Colon (tissue), 2 donors: ENCODE measurements around the gene COX4I2.

Experiments used
- FAIRE-seq: peaks from 2 replicates; lab custom pipeline; 2012; peaks lifted over from hg19 to GRCh38; lab: Jason Lieb, UNC
- donor health status: control.
- donor health status: control.

COX4I2 gene

DNA sequence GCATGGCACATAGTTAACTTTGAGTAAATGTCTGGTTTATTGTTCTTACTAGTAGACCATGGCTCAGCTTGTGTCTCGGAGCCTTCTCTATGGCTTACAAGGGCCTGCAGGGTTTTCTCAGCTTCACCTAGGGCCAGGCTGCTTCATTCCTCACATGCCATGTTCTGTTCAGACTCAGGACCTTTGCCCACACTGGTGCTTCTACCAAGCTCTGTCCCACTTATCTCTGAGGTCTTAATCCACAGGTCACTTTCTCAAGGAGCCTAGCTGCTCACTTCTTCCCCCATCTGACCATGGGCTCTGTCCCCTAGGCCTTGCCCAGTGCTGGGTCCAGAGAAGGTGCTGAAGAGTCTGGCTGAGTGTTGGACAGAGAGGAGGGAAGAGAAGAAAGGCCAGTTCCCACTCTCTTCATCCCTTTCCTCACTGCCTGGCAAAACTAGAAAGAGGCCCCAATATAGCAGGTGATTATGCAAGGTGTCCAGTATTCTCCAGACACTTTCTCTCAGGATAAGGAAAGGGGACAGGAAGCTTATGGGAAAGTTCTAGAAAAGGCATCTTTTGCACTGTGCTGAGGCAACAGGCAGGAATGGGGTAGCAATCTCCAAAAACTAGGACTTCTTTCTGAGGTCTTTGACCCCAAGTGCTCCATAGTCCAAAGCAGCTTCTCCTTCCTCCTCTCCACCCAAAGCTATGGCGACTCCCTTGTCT lies 40.0 kb downstream of the COX4I2 start:
- FAIRE-seq = no peak

DNA sequence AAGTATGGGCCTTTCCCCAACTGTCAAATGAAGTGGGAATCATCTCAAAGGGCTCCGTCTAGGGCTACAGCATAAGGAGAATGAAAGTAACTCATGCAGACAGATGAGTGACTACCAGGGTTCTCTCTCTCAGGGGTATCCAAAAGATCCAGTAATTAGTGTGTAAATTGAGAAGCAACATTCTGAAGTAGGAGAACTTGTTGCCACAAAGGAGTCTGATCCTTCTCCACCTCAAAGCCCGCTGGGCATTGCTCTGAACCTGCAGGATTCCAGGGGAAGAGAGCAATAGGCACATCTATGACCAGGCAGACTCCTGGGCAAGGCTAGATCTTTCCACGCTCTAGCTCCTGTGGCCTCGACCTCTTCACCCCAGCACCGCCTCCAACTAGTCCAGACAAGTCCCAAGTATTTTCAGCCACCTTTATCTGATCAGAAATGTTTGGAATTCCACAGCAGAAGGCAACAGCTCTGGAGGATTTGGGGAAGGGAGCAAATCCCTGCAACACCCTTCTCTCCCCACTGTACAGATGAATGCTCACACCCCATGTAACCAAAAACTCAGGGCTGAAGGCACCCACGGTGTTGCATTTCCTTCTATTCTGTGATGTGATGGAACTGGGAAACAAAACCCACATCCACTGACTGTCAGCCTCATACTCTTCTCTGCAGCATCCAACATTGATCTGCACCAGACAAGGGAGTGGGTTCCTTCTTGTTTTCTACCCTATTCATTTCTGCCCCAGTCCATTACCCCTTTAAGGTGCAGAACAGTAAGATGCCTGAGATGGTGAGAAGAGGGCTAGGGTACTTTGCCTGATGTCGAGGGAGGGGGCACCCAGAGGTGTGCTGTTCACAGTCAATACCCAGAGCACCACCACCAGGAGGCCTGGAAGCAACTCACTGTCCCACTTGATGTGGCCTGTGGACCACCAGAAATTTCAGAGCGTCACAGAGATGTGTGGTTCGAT lies 41.0 kb downstream of the COX4I2 start:
- no peak for FAIRE-seq

DNA sequence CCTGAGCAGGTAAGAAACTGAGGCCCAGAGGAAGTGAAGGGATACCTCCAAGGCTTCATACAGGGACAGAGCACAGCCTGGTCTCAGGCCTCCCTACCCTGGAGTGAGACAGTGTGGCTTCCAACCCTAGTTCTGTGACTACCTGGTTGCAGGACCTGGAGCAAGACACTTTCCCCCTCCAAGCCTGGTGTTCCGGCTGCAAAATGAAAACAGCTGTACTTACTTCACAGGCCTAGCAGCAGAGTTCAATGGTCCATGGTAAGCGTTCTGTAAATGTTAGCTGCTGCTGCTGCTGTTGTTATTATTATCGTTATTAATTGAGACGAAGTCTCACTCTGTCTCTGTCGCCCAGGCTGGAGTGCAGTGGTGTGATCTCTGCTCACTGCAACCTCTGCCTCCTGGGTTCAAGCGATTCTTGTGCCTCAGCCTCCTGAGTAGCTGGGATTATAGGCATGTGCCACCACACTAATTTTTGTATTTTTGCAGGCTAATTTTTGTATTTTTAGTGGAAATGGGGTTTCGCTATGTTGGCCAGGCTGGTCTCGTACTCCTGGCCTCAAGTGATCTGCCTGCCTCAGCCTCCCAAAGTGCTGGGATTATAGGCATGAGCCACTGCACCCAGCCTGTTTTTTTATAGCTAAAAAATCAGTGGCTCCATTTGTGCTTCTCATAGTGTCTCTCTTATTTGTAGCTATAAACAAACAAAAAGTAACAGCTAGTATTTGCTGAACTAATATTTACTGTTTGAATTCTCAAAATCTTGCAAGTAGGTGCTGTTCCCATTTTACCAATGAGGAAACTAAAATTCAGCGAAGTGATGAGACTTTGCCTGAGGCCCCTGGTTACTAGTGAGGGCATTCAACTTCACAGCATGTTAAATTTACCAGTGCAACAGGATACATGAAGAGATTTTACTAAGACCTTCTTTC lies 41.9 kb downstream of the COX4I2 start:
- FAIRE-seq = no peak

DNA sequence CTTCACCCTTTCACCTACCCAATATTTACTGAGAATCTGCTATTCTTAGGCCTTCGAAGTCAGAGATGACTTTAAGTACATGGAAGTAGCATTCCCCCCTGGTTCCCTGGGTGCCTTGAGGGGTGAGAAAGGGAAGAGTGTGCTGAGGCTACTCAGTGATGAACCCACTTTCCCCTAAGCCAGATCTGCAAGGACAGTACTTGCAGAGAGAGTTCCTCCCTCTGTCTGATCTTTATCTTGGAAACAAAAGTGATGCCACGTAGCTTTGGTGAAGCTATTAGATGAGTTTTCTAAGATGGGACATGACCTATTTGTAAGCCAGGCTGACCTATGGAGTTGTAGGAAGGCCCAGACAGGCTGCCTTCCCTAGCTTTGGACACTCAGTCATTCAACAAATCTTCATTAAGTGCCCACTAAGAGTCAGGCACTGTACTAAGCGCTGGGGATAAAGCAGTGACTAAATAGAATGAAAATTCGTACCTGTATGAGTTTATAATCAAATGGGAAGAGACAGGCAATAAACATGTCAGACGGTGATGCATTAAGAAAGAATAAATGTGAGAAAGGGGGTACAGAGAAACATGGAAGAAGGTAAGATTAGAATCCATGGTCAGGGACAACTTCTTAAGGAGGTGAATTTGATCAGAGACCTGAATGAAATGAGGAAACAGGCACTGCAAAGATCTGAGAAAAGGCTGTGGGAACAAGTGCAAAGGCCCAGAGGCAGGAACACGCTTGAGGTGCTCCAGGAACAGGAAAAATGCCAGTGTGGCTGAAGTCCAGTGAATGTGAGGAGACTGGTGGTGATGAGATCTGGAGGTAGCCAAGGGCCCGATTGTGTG lies 42.8 kb downstream of the COX4I2 start:
- no peak for FAIRE-seq

DNA sequence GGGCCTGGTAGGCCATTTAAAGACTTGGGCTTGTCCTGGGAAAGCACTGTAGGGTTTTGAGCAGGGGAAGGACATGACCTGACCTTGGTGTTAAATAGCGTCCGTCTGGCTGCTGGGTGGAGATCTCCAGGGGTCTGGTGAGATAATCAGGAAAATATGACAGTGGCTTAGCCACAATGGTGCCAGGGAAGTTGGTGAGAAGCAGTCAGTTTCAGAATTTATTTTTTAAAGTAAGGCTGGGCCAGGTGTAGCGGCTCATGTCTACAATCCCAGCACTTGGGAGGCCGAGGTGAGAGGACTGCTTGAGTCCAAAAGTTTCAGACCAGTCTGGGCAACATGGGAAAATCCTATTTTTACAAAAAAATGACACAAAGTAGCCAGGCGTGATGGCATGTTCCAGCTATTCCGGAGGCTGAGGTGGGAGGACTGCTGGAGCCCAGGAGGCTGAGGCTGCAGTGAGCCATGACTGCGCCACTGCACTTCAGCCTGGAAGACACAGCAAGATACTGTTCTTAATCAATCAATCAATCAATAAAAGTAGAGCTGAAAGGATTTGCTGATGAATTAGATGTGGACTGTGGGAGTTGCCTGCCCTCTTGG lies 43.5 kb downstream of the COX4I2 start:
- no peak for FAIRE-seq

DNA sequence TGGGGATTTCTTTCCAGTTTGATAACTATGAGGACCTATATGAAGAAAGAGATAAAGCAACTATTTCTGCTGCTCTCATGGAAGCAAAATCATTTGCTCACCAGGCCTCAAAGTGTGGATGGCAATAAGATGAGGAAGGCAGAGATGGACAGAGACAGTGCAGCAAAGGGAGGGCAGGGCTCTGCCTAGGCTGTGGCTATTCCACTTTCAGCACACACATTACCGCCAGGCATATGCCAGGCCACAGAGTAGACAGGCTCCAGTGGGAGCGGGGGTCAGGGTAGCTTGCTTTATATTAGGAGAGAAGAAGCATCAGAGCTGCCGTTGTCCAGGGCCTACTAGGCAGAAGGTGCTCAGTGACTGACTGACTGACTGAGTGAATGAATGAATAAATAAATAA lies 44.1 kb downstream of the COX4I2 start:
- FAIRE-seq = no peak

DNA sequence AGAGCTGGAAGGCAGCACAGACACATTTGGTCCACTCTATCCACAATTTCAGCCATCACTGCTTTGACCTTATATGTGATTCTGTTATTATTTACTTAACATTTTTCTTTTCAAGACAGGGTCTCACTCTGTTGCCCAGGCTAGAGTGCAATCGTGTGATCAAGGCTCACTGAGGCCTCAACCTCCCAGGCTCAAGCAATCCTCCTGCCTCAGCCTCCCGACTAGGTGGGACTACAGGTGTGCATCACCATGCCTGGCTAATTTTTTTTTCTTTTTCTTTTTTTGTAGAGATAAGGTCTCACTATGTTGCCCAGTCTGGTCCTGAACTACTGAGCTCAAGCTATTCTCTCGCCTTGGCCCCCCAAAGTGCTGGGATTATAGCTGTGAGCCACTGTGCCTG lies 44.6 kb downstream of the COX4I2 start:
- FAIRE-seq = no peak

DNA sequence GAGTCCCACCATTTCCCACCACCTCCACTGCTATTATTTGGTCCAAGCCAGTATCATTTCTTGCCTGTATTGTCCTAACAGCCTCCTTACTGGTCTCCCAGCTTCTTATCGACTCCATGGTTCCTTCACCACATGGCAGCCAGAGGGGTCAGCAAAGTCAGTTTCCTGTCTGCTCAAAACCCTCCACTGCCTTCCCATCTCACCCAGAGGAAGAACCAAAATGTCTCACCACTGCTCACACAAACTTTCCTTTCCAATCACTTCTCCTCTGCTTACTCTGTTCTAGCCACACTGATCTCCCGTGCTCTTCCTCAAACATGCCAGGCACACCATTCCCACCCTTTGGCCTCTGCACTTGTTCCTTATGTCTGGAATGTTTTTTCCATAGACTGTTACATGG lies 45.2 kb downstream of the COX4I2 start:
- no peak for FAIRE-seq

DNA sequence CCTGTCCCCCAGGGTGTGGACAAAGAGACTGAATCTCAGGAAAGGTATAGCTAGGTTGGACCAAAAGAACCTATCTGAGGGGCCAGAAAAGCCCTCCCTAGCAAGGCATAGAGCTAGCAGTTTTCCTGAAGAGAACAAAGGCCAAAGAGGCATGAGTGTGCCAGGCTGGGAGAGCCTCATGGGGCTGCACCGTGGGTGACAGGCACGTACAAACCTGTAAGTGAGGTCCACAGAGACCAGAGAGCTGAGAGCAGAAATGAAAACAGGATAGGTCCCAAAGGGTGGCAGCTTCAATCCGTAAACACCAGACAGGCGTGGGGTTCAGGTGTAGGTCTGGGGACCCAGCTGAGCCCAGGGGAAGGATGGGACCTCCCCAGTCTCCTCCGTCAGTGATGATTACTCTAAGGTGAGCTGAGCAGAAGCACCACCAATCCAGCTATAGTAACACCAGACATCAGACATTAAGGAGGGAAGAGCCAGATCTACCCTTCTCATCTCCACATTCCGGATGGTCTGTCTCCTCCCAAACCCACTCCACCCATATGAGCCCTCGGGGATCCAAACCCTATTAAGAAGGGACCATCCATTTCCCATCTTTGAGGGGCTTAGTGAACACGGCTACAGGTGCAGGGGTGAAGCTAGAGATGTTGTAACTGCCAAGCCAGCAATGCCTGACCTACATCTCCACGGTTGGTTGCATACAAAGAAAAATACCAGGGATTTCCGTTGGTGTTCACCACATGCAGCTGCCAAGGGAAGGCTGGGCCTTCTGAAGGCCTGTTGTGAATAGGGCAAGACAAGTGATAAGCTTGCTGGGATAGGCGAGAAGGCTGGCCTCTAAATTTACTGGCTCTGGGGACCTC lies 46.7 kb downstream of the COX4I2 start:
- FAIRE-seq = no peak

DNA sequence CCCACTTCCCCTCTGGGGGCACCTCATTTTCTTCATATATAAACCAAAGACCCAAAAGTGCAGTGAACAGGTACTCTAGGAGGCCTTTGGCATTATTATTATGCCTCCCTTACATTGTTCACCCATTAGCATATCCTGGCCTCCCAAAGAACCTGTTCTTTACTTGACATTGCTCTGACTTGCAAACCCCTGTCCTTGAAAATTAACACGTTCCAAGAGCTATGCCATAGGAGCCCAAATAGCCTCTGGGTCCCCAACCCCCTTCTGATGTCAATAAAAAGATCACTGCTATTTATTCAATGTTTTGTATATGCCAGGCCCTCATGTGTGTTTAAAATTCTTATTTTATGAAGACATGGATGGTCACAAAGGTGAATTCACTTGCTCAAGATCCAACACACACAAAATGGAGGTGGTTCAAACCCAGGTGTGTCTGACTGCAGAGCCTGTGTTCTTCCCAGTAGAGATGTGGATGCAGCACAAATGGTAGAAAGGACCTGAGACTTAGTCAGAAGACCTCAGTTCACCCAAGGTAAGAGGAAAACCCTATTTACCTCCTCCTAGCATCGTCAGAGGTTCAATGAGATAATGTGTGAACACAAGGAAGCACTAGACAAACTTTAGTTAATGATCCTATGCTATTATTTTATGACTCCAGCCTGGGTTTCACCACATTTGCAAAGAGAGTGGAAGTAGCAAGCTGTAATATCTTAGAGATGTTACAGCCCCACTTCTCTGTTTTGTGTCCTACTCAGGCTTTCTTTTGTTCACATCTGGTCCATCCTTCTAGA lies 48.3 kb downstream of the COX4I2 start:
- no peak for FAIRE-seq

DNA sequence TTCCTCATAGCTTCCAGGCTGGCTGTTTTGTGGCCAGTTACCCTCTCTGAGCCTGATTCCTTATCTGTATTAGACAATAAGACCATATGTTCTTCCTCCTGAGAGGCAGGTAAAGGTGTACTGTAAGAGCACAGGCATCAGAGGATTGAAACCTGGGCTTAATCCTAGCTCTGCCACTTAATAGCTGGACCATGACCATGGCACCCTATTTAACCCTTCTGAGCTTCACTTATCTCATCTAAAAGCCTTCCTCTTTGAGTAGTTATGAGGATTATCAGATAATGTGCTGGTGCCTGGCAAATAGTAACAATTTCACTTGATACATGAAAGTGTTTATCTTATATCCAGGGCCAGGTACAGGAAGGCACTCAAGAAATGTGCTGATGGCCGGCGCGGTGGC lies 50.1 kb downstream of the COX4I2 start:
- no peak for FAIRE-seq

DNA sequence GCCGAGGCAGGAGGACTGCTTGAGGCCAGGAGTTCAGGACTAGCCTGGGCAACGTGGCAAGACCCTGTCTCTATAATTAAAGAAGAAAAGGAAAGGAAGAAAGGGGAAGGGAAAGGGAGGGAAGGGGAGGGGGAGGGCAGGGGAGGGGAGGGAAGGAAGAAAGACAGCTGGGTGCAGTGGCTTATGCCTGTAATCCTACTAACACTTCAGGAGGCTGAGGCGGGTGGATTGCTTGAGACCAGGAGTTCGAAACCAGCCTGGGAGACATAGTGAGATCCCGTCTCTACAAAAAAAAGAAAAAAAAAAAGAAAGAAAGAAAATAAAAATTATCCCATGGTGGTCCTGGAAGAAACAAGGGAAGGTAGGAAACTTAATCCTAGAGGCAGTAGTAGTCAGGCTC lies 51.4 kb downstream of the COX4I2 start:
- no peak for FAIRE-seq

DNA sequence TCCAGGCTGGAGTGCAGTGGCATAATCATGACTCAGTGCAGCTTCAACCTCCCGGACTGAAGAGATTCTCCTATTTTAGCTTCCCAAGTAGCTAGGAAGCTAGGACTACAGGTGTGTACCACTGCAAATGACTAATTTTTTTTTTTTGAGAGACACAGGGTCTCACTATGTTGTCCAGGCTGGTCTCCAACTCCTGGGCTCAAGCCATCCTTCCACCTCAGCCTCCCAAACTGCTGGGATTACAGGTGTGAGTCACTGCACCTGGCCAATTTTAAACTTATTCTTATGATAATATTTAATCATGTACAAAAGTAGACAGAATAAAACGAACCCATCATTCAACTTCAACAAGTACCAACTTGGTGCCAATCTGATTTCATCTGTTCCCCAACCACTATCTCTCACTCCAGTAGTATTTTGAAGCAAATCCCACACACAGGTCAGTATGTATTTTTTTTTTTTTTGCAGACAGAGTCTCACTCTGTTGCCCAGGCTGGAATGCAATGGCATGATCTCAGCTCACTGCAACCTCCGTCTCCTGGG lies 52.5 kb downstream of the COX4I2 start:
- FAIRE-seq = no peak

DNA sequence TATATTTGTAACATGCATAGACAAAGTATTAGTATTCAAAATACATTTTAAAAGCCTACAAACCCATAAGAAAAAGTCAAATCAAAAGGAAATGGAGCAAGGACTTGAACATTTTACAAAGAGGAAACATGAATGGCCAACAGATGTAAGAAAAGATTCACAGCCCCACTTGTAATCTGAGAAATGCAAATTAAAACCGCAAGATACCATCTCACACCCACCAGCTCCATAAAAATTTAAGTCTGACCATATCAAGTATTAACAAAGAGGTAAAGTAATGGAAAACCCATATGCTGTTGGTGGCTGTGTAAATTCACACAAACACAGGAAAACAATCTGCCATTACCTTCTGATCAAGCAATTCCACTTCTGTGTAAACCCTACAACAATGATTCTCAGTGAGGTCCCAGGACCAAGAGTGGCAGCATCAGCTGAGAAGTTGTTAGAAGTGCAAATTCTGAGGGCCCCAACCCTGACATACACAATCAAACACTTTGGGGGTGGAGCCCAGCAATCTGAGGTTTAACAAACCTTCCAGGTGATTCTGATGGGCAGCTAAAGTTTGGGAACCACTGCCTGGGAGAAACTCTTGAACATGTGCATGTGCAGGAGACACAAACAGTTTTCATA lies 54.0 kb downstream of the COX4I2 start:
- FAIRE-seq = no peak

DNA sequence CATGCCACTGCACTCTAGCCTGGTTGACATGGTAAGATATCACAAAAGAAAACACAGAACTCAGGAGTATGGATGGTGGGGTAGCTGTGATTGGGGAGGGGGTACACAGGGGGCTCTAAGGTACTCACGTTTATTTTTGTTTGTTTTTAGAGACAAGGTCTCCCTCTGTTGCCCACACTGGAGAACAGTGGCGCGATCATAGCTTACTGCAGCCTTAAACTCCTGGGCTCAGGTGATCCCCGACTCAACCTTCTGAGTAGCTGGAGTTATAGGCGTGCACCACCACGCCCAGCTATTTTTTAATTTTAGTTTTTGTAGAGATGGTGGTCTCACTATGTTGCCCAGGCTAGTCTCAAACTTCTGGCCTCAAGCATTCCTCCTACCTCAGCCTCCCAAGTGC lies 55.7 kb downstream of the COX4I2 start:
- FAIRE-seq = no peak

DNA sequence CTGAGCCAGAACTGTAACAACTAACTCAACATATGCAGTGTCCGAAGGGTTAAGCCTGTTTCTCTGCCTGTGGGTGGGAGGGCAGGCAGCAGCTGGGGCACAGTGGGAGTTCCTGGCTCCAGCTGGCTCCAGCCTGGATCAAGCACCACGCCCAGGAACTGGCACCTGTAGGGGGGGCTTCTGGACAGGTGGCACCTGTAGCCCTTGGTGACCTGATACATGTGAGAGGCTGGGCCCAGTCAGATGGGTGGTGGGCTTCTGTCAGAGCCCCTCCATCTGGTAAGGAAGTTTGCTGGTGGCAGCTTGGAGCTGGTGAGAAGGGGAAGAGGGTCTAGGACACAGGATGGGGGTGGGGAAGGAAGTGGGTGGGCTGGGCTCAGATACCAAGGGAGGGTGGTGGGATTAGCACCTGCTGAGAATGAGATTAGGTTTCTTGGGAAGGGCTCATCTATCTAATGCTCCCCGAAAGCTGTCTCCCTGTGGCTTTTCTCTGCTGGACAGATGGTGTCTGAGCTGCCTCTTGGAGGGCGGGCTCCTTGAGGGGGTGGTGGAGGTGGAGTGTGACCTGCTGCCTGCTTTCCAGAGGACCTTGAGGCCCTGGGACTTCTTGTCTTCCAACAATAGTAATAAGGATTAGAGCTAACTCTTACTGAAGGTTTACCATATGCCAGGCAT lies 56.4 kb downstream of the COX4I2 start:
- FAIRE-seq = no peak
